H1 (cell line): Measurements from ENCODE around the gene STK33. TPM values are rescaled to one million over a fixed set of nuclear protein-coding genes. Genes with fewer than 3 reads are reported as not detected.

Source experiments
- CTCF ChIA-PET: fragments of 300-600 bp; sonication (Branson Sonifier 250); formaldehyde crosslinking; loops from one replicate; lab custom pipeline; 2021; ENCODE audit not compliant: partially characterized antibody; lab: Charles Lee
- POLR2A ChIA-PET: fragments of 300-600 bp; sonication (Branson Sonifier 250); formaldehyde crosslinking; loops from one replicate; lab custom pipeline; 2021; ENCODE audit warnings: inconsistent platforms; ENCODE audit not compliant: partially characterized antibody; lab: Charles Lee
- DNase-seq, 2 experiments: peaks; one replicate each; pipeline versions ENCODE4 v3.0.0 to v3.0.0-alpha.2; 2010 to 2022; ENCODE audit warnings: low spot score in 2 of 2, low read depth in 1 of 2, mixed read lengths in 1 of 2
- FAIRE-seq: peaks from 2 replicates; lab custom pipeline; 2011; peaks lifted over from hg19 to GRCh38; lab: Jason Lieb, UNC
- H2AFZ ChIP-seq: 2 replicates; pipeline ENCODE4 v1.8.1; 2012; ENCODE audit warnings: low read length, inconsistent platforms
- H2AK5ac ChIP-seq: 2 replicates; pipeline ENCODE4 v1.6.1; 2013; ENCODE audit warnings: low read depth, low read length
- H2BK120ac ChIP-seq: replicated peaks from 2 replicates; pipeline ENCODE3; 2013; ENCODE audit warnings: low read depth, low read length, inconsistent platforms
- H2BK12ac ChIP-seq: 2 replicates; pipeline ENCODE4 v1.6.1; 2013; ENCODE audit warnings: low read depth, low read length
- H2BK15ac ChIP-seq: 2 replicates; pipeline ENCODE4 v1.6.1; 2013; ENCODE audit warnings: low read length
- H2BK20ac ChIP-seq: 2 replicates; pipeline ENCODE4 v1.6.1; 2013; ENCODE audit warnings: low read length
- H2BK5ac ChIP-seq: 2 replicates; pipeline ENCODE4 v1.6.1; 2013; ENCODE audit warnings: low read depth, low read length
- H3K14ac ChIP-seq: 2 replicates; pipeline ENCODE4 v1.6.1; 2013; ENCODE audit warnings: inconsistent platforms; ENCODE audit not compliant: insufficient read length
- H3K18ac ChIP-seq: 2 replicates; pipeline ENCODE4 v1.6.1; 2013; ENCODE audit warnings: low read length; ENCODE audit errors: extremely low read depth
- H3K23ac ChIP-seq: 2 replicates; pipeline ENCODE4 v1.6.1; 2013; ENCODE audit warnings: inconsistent platforms; ENCODE audit not compliant: insufficient read length
- H3K23me2 ChIP-seq: 2 replicates; pipeline ENCODE4 v1.6.1; 2013; ENCODE audit warnings: low read depth, low read length
- H3K27ac ChIP-seq: 2 replicates; pipeline ENCODE4 v1.6.1; 2011; ENCODE audit warnings: low read depth, low read length, inconsistent platforms
- H3K27me3 ChIP-seq, 4 experiments: replicated peaks in 1 of 4; 1 replicate in 1 of 4; 2 replicates in 3 of 4; pipeline versions ENCODE4 v1.6.1 to v1.8.1; 2011 to 2013; ENCODE audit warnings: low read length in 3 of 4, mild to moderate bottlenecking in 3 of 4, inconsistent platforms in 2 of 4, mixed read lengths in 2 of 4, moderate library complexity in 1 of 4; ENCODE audit not compliant: control insufficient read depth in 3 of 4, insufficient read depth in 3 of 4; ENCODE audit errors: extremely low read depth in 1 of 4
- H3K36me3 ChIP-seq, 4 experiments: 2 replicates each; pipeline versions ENCODE4 v1.6.1 to v1.8.1; 2011 to 2013; ENCODE audit warnings: mild to moderate bottlenecking in 4 of 4, low read length in 3 of 4, moderate library complexity in 2 of 4, control low read depth in 1 of 4, inconsistent platforms in 1 of 4; ENCODE audit not compliant: insufficient read depth in 4 of 4, control insufficient read depth in 2 of 4
- H3K4ac ChIP-seq: replicated peaks from 2 replicates; pipeline ENCODE3; 2013; ENCODE audit warnings: low read length, low read depth, mixed read lengths, inconsistent platforms; ENCODE audit not compliant: insufficient read length
- H3K4me1 ChIP-seq, 4 experiments: replicated peaks in 1 of 4; 1 replicate in 1 of 4; 2 replicates in 3 of 4; pipeline versions ENCODE4 v1.6.1 to v1.8.1; 2011 to 2013; ENCODE audit warnings: low read length in 3 of 4, inconsistent platforms in 2 of 4, mixed read lengths in 1 of 4; ENCODE audit not compliant: insufficient read depth in 4 of 4, control insufficient read depth in 3 of 4
- H3K4me2 ChIP-seq, 2 experiments: 2 replicates each; pipeline versions ENCODE4 v1.6.1 to v1.8.1; 2011 to 2013; ENCODE audit warnings: low read depth in 2 of 2, low read length in 2 of 2, control low read depth in 1 of 2, inconsistent platforms in 1 of 2, mild to moderate bottlenecking in 1 of 2; ENCODE audit not compliant: insufficient read depth in 1 of 2
- H3K4me3 ChIP-seq, 4 experiments: fragments of 200-600, 300-600 bp in 1 of 4; sonication (generic), shearing (Covaris generic), sonication (Bioruptor Twin) in 1 of 4; 2 replicates each; pipeline versions ENCODE4 v1.5.1 to v1.8.1; 2011 to 2016; ENCODE audit warnings: low read length in 4 of 4, low read depth in 3 of 4, control low read depth in 2 of 4, inconsistent platforms in 2 of 4, mild to moderate bottlenecking in 2 of 4, mixed read lengths in 1 of 4, moderate library complexity in 1 of 4; ENCODE audit not compliant: insufficient read depth in 2 of 4; ENCODE audit errors: extremely low read depth in 1 of 4
- H3K56ac ChIP-seq: replicated peaks from 2 replicates; pipeline ENCODE3; 2013; ENCODE audit warnings: low read depth, mild to moderate bottlenecking, mixed read lengths, low read length, inconsistent platforms; ENCODE audit not compliant: insufficient read length
- H3K79me1 ChIP-seq: 2 replicates; pipeline ENCODE4 v1.6.1; 2013; ENCODE audit warnings: low read depth, low read length, control low read depth
- H3K79me2 ChIP-seq, 2 experiments: 2 replicates each; pipeline versions ENCODE4 v1.6.1 to v1.8.1; 2012 to 2013; ENCODE audit warnings: low read length in 2 of 2, mild to moderate bottlenecking in 2 of 2, inconsistent platforms in 1 of 2; ENCODE audit not compliant: insufficient read depth in 2 of 2, control insufficient read depth in 1 of 2
- H3K9ac ChIP-seq, 4 experiments: replicated peaks in 1 of 4; 1 replicate in 1 of 4; 2 replicates in 3 of 4; pipeline versions ENCODE4 v1.6.1 to v1.8.1; 2011 to 2013; ENCODE audit warnings: low read depth in 3 of 4, low read length in 3 of 4, control low read depth in 2 of 4, mild to moderate bottlenecking in 2 of 4, moderate library complexity in 2 of 4, inconsistent platforms in 1 of 4; ENCODE audit errors: extremely low read depth in 1 of 4
- H3K9me3 ChIP-seq, 2 experiments: 2 replicates each; pipeline versions ENCODE4 v1.6.1 to v1.8.1; 2012 to 2013; ENCODE audit warnings: mild to moderate bottlenecking in 2 of 2, moderate library complexity in 2 of 2, control low read depth in 1 of 2, inconsistent platforms in 1 of 2, low read depth in 1 of 2, low read length in 1 of 2, mixed read lengths in 1 of 2; ENCODE audit not compliant: insufficient read depth in 2 of 2
- H4K20me1 ChIP-seq, 2 experiments: replicated peaks in 1 of 2; 2 replicates each; pipeline versions ENCODE3 to v1.8.1; 2011 to 2013; ENCODE audit warnings: inconsistent platforms in 2 of 2, low read length in 2 of 2, mild to moderate bottlenecking in 1 of 2; ENCODE audit not compliant: insufficient read depth in 2 of 2, control insufficient read depth in 1 of 2
- H4K5ac ChIP-seq: 2 replicates; pipeline ENCODE4 v1.6.1; 2013; ENCODE audit warnings: low read length, low read depth, mixed read lengths, inconsistent platforms; ENCODE audit not compliant: insufficient read length
- H4K8ac ChIP-seq: 2 replicates; pipeline ENCODE4 v1.8.0; 2013; ENCODE audit warnings: mild to moderate bottlenecking, moderate library complexity, low read length, inconsistent platforms; ENCODE audit not compliant: insufficient read depth; ENCODE audit errors: extremely low read depth
- H4K91ac ChIP-seq: replicated peaks from 2 replicates; pipeline ENCODE3; 2013; ENCODE audit warnings: low read length, mixed read lengths, inconsistent platforms; ENCODE audit not compliant: insufficient read length
- CEBPB ChIP-seq: IDR thresholded peaks from 2 replicates; pipeline ENCODE4 v1.6.1; 2012; ENCODE audit warnings: low read depth, low read length
- CREB1 ChIP-seq: IDR thresholded peaks from 2 replicates; pipeline ENCODE4 v1.6.1; 2012; ENCODE audit warnings: inconsistent platforms
- CTCF ChIP-seq, 3 experiments: IDR thresholded peaks; 1 replicate in 2 of 3; 2 replicates in 1 of 3; pipeline versions ENCODE4 v1.5.1 to v1.6.1; 2011; ENCODE audit warnings: low read length in 3 of 3, mild to moderate bottlenecking in 3 of 3, inconsistent platforms in 2 of 3, low read depth in 1 of 3, moderate library complexity in 1 of 3; ENCODE audit not compliant: insufficient read depth in 1 of 3; ENCODE audit errors: control extremely low read depth in 1 of 3
- POLR2AphosphoS5 ChIP-seq: IDR thresholded peaks from 2 replicates; pipeline ENCODE4 v1.6.1; 2011; ENCODE audit warnings: low read depth, low read length
- POU5F1 ChIP-seq: IDR thresholded peaks from 2 replicates; pipeline ENCODE4 v1.6.1; 2011; ENCODE audit warnings: low read depth, mild to moderate bottlenecking, low read length, moderate library complexity
- TEAD4 ChIP-seq: IDR thresholded peaks from 2 replicates; pipeline ENCODE4 v1.6.1; 2012; ENCODE audit warnings: low read depth, low read length, inconsistent platforms, mixed read lengths
- WGBS, 2 experiments: shearing (Covaris generic) in 1 of 2; methylation state at CpG; one replicate each; pipeline versions ENCODE4 v1.1.6 to v1.1.7; 2013 to 2015; ENCODE audit warnings: low lambda C conversion rate in 2 of 2, mixed read lengths in 2 of 2, inconsistent platforms in 1 of 2, low coverage in 1 of 2, missing lambda C conversion rate in 1 of 2; ENCODE audit not compliant: insufficient replicate concordance in 2 of 2, insufficient coverage in 1 of 2, insufficient read length in 1 of 2; ENCODE audit errors: extremely low coverage in 1 of 2, missing lambda C conversion rate in 1 of 2; 5-methylcytosine and 5-hydroxymethylcytosine counted together
- polyA plus RNA-seq, 7 experiments: library from polyadenylated mRNA; depleted of rRNA in 3 of 7; stranded (reverse) in 5 of 7; unstranded in 2 of 7; fragments of >200 nt in 5 of 7; fragments of 200-250 nt in 2 of 7; gene quantifications; 1 replicate in 5 of 7; 2 replicates in 1 of 7; 4 replicates in 1 of 7; pipeline versions ENCODE4 v1.2.1 to v1.2.3, GENCODE V29; 2011 to 2013; ENCODE audit warnings: missing spikeins in 2 of 7, mixed read lengths in 2 of 7
- total RNA-seq: library from RNA; stranded (reverse); fragmentation: NEBNext Ultra II Directional; extraction: Animal tissue kit (Norgen Biotek cat#: 25700); gene quantifications from 2 replicates; pipeline ENCODE4 v1.2.1, GENCODE V29; 2021

STK33 gene
- total and polyA plus RNA-seq, 2 of the 8 experiments (the other 6 are each of a cell fraction or from before 2014, with no cell fraction given): 8.8 to 25.1 TPM

GRCh38 chr11:8527939-8528338 lies 66.1 kb downstream of the STK33 start:
- Histone ChIP-seq H3K4me2 (no peak overlapping the region), H2BK20ac (no peak overlapping the region), H3K9ac (no peak overlapping the region), H4K91ac (no peak overlapping the region), H3K9me3 (peaks cover 0 to 8% of the 10 kb centered on the region in 2 experiments; a peak in 1 of 4 replicates), H3K4me1 (peaks cover 0 to 6% (median 0%) of the 10 kb centered on the region in 4 experiments; a peak in 2 of 7 replicates), H3K4me3 (no peak overlapping the region), H3K36me3 (no peaks in the 10 kb centered on the region; a peak in 1 of 8 replicates), H3K56ac (no peak overlapping the region), H2AFZ (no peak overlapping the region), H3K79me1 (0 out of 2 replicates have a peak, but pooled peaks cover 2% of the 10 kb centered on the region), H2BK12ac (no peak overlapping the region), H3K18ac (no peak overlapping the region), H4K20me1 (peaks cover 0 to 3% of the 10 kb centered on the region in 2 experiments), H2BK120ac (no peak overlapping the region), H2AK5ac (no peak overlapping the region), H4K5ac (no peak overlapping the region), H3K27me3 (no peaks in the 10 kb centered on the region), H2BK5ac (no peak overlapping the region), H3K4ac (no peak overlapping the region), H3K79me2 (no peaks in the 10 kb centered on the region), H2BK15ac (no peak overlapping the region), H3K23me2 (no peaks in the 10 kb centered on the region), H3K14ac (no peak overlapping the region), H3K23ac (no peak overlapping the region), H4K8ac (no peak overlapping the region), H3K27ac (no peak overlapping the region)
- CTCF ChIA-PET: interaction anchor here (0.6 kb wide), 1 partner anchor 456 kb away, joined by 3 read pairs; no protein-coding TSS in a partner anchor
- FAIRE-seq (peak; percentile 68), DNase-seq (no peak)
- POLR2A ChIA-PET: no interaction called here
- TF ChIP-seq CEBPB (no peak), TEAD4 (peak; percentile 81), CREB1 (no peak), POU5F1 (no peak), POLR2AphosphoS5 (no peak), CTCF (IDR thresholded peaks at IDR 0.05; ENCODE audit: control extremely low read depth in 1 of 3, insufficient read depth in 1 of 3, low read depth in 1 of 3, low read length in 3 of 3) (no peak)
- 67% methylated on average over 3 of the region's 3 CpGs; no CpG with 5 or more reads in 1 of the 2 experiments for WGBS, 2 experiments
